Measurements from ENCODE around the gene RNU5D-1. TPM values are rescaled to one million over a fixed set of nuclear protein-coding genes. Genes with fewer than 3 reads are reported as not detected.
"Not testable (repeated sequence)": the region's sequence is repeated elsewhere in the genome, so short reads cannot be mapped to it uniquely, and the experiment has no call there.

The RNU5D-1 gene
- total RNA-seq, 1 experiment from 2014 or later: not detected

DNA sequence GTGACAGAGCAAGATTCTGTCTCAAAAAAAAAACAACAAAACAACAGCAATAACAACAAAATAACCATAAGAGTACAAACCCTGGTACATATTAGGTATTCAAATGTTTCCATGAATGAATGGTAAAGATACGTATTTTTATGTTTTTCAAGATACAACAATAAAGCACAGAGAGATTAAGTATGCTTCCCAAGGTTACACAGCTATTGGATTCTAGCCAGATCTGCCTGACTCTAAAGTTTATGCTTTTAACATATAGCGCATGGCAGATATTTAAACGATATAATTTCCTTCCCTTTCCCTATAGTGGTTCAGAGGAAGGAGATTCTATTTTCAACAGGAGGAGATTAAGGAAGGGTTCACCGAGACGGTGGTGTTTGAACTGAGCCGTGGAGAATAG, 25.5 kb downstream of the RNU5D-1 start:
- Mint-ChIP-seq H3K27ac (0 out of 2 replicates have a peak overlapping the region, but pooled peaks have one; percentile 16), H3K9me3 (peaks cover 11% of the 10 kb centered on the region), H3K4me3 (no peak overlapping the region), H3K27me3 (ENCODE audit: low read depth) (peaks cover 3% of the 10 kb centered on the region; the same call in 1 of the 2 replicates), H3K36me3 (no peaks in the 10 kb centered on the region), H3K4me1 (peaks cover 21% of the 10 kb centered on the region)
- ChIA-PET CTCF (interaction anchor here (0.9 to 1.8 kb wide), 4 partner anchors 9 to 50 kb away, joined by 3 to 6 read pairs (median 4); no protein-coding TSS in a partner anchor), POLR2A (no interaction called here)
- no peak for ATAC-seq
- no peak for DNase-seq (ENCODE audit: low spot score)
- TF ChIP-seq NFE2L1 (CRISPR knock-in tag; IDR thresholded peaks at IDR 0.05): no peak

DNA sequence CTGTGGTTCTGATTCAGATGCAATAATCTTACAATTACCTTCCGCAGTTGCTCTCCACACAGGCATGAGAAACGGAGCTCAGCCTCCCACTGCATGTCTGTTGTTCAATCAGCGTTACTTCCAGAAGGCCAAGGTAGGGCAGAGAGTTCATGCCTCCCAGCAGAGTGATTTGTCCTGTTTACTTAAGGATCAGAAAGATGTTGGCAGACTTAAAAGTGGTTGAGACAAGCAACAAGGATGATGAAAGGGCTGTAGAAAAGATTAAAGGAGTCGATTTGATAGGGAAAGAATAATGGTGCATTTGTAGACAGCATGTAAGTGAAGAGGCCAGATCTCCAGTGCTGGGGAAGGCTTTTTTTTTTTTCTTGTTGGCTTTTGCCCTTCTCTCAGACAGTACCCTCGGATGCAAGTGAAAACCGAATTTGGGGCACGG, 29.8 kb downstream of the RNU5D-1 start:
- Mint-ChIP-seq H3K27me3 (ENCODE audit: low read depth) (no peaks in the 10 kb centered on the region; the same call in 1 of the 2 replicates), H3K36me3 (no peaks in the 10 kb centered on the region), H3K4me3 (no peak overlapping the region), H3K27ac (no peak overlapping the region), H3K4me1 (0 out of 2 replicates have a peak, but pooled peaks cover 8% of the 10 kb centered on the region), H3K9me3 (no peaks in the 10 kb centered on the region)
- no peak for DNase-seq (ENCODE audit: low spot score)
- ATAC-seq: no peak
- TF ChIP-seq, protein P1, sequence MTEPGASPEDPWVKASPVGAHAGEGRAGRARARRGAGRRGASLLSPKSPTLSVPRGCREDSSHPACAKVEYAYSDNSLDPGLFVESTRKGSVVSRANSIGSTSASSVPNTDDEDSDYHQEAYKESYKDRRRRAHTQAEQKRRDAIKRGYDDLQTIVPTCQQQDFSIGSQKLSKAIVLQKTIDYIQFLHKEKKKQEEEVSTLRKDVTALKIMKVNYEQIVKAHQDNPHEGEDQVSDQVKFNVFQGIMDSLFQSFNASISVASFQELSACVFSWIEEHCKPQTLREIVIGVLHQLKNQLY (CRISPR knock-in tag; IDR thresholded peaks at IDR 0.05): no peak
- TF ChIP-seq GABPB1 (CRISPR knock-in tag; IDR thresholded peaks at IDR 0.05): peak; percentile 78
- ChIA-PET POLR2A (no interaction called here), CTCF (interaction anchor here (0.7 to 1.0 kb wide), 2 partner anchors 46 to 1516 kb away, joined by 3 to 4 read pairs; no protein-coding TSS in a partner anchor)

DNA sequence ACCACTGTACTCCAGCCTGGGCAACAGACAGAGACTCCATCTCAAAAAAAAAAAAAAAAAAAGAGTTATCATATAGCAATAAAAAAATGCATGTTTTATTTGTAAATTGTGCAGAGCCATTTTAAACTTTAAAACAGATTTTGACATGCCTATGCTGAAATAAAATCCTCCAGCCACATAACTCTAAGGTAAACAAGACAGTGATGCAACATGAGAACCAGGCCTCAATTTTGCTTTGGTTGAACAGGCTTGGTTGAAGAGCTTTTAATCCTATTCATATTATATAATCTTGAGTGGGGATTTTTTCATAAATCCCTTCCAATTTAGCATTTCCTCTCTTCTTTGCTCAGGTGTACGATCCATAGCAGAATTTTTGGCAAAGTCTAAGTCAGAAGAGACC, 30.4 kb downstream of the RNU5D-1 start:
- TF ChIP-seq SMAD3 (CRISPR knock-in tag; IDR thresholded peaks at IDR 0.05; ENCODE audit: borderline replicate concordance) (no peak), GABPB1 (CRISPR knock-in tag; IDR thresholded peaks at IDR 0.05) (peak; percentile 49; the same call in 1 of the 2 replicates)
- H3K27me3 Mint-ChIP-seq (ENCODE audit: low read depth): no peaks in the 10 kb centered on the region; the same call in 1 of the 2 replicates
- H3K4me1 Mint-ChIP-seq: 0 out of 2 replicates have a peak, but pooled peaks cover 3% of the 10 kb centered on the region
- H3K4me3 Mint-ChIP-seq: no peak overlapping the region
- H3K36me3 Mint-ChIP-seq: no peaks in the 10 kb centered on the region
- ATAC-seq (no peak), DNase-seq (ENCODE audit: low spot score) (no peak)
- ChIA-PET POLR2A (no interaction called here), CTCF (interaction anchor here (0.7 to 1.0 kb wide), 2 partner anchors 45 to 1515 kb away, joined by 3 to 4 read pairs; no protein-coding TSS in a partner anchor)
- no peak overlapping the region for H3K27ac Mint-ChIP-seq
- no peaks in the 10 kb centered on the region for H3K9me3 Mint-ChIP-seq

DNA sequence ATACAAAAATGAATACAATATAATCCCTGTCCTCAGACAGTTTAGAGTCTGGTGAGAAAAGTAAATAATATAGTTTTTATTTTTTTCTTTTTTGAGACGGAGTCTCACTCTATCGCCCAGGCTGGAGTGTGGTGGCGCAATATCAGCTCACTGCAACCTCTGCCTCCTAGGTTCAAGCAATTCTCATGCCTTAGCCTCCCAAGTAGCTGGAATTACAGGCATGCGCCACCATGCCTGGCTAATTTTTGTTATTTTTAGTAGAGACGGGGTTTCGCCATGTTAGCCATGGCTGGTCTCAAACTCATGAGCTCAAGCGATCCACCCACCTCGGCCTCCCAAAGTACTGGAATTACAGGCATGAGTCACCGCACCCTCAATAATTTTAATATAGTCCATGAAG, 31.6 kb downstream of the RNU5D-1 start:
- H3K4me1 Mint-ChIP-seq; H3K27me3 Mint-ChIP-seq (ENCODE audit: low read depth); H3K4me3 Mint-ChIP-seq; CTCF ChIA-PET; POLR2A ChIA-PET; H3K9me3 Mint-ChIP-seq; H3K36me3 Mint-ChIP-seq; ATAC-seq; H3K27ac Mint-ChIP-seq; DNase-seq (ENCODE audit: low spot score): not testable (repeated sequence)

DNA sequence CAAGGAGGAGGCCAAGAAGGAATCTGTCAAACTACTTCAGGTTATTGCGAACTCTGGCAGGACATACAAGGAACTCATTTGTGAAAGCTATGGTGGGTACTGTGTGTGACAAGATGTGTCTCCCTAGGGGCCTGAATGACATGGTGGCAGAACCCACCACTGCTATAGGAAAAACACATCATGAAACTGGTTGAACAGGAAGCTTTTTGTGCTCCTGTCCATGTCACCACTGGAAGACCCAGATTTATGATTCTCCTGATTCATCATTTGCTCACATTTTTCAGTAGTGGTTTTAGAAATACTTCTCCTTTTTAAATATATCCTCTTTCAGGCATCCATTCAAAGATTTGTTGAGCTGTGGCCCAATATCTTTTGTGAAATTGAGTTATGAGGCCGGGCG, 32.8 kb downstream of the RNU5D-1 start:
- no peak overlapping the region for H3K4me3 Mint-ChIP-seq
- H3K27me3 Mint-ChIP-seq (ENCODE audit: low read depth): peaks cover 3% of the 10 kb centered on the region; the same call in 1 of the 2 replicates
- 0 out of 2 replicates have a peak, but pooled peaks cover 3% of the 10 kb centered on the region for H3K4me1 Mint-ChIP-seq
- no peaks in the 10 kb centered on the region for H3K9me3 Mint-ChIP-seq
- DNase-seq (ENCODE audit: low spot score) (no peak), ATAC-seq (no peak)
- no peak overlapping the region for H3K27ac Mint-ChIP-seq
- CTCF ChIA-PET: interaction anchor here (0.8 kb wide), 1 partner anchor 45 kb away, joined by 3 read pairs; no protein-coding TSS in a partner anchor
- no peak for TF ChIP-seq SP1 (CRISPR knock-in tag; conservative IDR thresholded peaks at IDR 0.05)
- TF ChIP-seq ELF4 (CRISPR knock-in tag; IDR thresholded peaks at IDR 0.05; ENCODE audit: low read depth): no peak
- TF ChIP-seq GABPB1 (CRISPR knock-in tag; IDR thresholded peaks at IDR 0.05): no peak
- TF ChIP-seq, protein P2, sequence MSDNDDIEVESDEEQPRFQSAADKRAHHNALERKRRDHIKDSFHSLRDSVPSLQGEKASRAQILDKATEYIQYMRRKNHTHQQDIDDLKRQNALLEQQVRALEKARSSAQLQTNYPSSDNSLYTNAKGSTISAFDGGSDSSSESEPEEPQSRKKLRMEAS (CRISPR knock-in tag; IDR thresholded peaks at IDR 0.05): no peak
- TF ChIP-seq, protein P3, sequence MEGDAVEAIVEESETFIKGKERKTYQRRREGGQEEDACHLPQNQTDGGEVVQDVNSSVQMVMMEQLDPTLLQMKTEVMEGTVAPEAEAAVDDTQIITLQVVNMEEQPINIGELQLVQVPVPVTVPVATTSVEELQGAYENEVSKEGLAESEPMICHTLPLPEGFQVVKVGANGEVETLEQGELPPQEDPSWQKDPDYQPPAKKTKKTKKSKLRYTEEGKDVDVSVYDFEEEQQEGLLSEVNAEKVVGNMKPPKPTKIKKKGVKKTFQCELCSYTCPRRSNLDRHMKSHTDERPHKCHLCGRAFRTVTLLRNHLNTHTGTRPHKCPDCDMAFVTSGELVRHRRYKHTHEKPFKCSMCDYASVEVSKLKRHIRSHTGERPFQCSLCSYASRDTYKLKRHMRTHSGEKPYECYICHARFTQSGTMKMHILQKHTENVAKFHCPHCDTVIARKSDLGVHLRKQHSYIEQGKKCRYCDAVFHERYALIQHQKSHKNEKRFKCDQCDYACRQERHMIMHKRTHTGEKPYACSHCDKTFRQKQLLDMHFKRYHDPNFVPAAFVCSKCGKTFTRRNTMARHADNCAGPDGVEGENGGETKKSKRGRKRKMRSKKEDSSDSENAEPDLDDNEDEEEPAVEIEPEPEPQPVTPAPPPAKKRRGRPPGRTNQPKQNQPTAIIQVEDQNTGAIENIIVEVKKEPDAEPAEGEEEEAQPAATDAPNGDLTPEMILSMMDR (IDR thresholded peaks at IDR 0.05): no peak
- no peak for TF ChIP-seq SMAD3 (CRISPR knock-in tag; IDR thresholded peaks at IDR 0.05; ENCODE audit: borderline replicate concordance)
- TF ChIP-seq, protein P4, sequence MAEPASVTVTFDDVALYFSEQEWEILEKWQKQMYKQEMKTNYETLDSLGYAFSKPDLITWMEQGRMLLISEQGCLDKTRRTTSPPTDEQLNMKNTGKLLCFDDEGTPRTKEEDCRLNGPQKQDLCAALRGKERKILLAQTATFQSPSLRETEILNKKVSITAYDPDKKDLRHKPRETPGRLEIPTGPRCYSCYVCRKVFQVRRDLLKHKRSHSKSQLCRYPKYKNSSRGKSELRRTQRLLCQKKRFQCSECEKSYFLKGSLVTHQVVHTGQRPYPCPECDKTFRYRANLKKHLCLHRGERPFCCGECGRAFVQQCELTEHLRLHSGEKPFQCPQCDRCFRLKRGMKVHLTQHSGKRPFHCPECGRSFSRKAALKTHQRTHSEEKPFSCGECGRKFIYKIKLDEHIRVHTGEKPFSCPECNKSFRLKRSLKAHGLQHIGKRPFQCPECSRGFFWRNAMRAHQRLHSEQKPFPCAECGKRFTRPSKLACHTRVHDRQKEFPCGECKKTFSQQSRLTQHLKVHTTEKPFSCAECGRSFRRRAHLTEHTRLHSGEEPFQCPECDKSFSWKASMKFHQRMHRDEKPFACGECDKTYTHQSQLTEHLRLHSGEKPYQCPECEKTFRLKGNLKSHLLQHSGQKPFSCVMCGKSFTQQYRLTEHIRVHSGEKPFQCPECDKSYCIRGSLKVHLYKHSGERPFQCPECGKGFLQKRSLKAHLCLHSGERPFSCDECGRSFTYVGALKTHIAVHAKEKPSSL (CRISPR knock-in tag; conservative IDR thresholded peaks at IDR 0.05): no peak
- no peak for TF ChIP-seq ZNF138 (CRISPR knock-in tag; conservative IDR thresholded peaks at IDR 0.05)
- no peak for TF ChIP-seq ZBTB21 (CRISPR knock-in tag; IDR thresholded peaks at IDR 0.05; ENCODE audit: borderline replicate concordance)
- no peak for TF ChIP-seq ZNF396 (CRISPR knock-in tag; IDR thresholded peaks at IDR 0.05; ENCODE audit: borderline replicate concordance)
- TF ChIP-seq TP53 (CRISPR knock-in tag; IDR thresholded peaks at IDR 0.05): no peak
- POLR2A ChIA-PET: no interaction called here
- H3K36me3 Mint-ChIP-seq: no peaks in the 10 kb centered on the region
